Epithelial cell of proximal tubule (primary cell): ENCODE measurements around the gene IGFBP2. TPM values are rescaled to one million over a fixed set of nuclear protein-coding genes. Genes with fewer than 3 reads are reported as not detected.
A peak's percentile ranks its signal among the peaks of the same experiment; 100 is the strongest.

Experiments used
- DNase-seq: peaks from one replicate; pipeline ENCODE4 v3.0.0-alpha.2; 2011; ENCODE audit warnings: low read depth
- H3K4me3 ChIP-seq: 2 replicates; pipeline ENCODE4 v1.5.1; 2011; ENCODE audit warnings: low read depth, mild to moderate bottlenecking, low read length
- total RNA-seq: library from RNA; depleted of rRNA; stranded (reverse); fragments of >200 nt; gene quantifications from 2 replicates; pipeline ENCODE4 v1.2.3, GENCODE V29; 2015
- TF ChIP-seq, protein P1 (sequence below): conservative IDR thresholded peaks from 2 replicates; pipeline ENCODE4 v1.5.1; 2012; ENCODE audit warnings: low read depth, mild to moderate bottlenecking, low read length

Gene IGFBP2
- 409 and 423 TPM in 2 replicates for total RNA-seq

DNA sequence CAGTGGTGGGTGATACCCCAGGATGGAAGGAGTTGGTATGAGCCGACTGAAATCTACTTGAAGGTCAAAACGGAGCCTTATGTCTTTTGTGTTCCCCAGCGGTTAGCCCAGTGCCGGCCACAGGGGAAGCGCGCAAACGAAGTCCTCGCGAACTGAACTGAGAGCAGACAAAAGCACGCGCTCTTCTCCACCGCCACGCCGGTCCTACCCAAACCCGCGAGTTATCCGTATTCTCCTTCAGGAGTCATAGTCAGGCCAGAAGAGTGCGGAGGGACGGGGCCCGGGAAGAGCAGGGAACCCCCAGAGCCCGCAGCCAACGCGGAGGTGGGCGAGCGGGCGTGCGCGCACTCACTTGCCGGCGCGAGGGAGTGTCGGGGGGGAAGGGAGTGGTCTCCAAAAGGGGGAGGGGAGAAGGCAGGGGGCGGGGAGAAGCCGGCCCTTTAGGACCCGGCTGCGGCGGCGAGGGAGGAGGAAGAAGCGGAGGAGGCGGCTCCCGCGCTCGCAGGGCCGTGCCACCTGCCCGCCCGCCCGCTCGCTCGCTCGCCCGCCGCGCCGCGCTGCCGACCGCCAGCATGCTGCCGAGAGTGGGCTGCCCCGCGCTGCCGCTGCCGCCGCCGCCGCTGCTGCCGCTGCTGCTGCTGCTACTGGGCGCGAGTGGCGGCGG, at the start of gene IGFBP2:
TSS of gene IGFBP2 (plus strand) at position 469 of the 664 bp plus-strand sequence. CDS start at position 573, 104 bp downstream.
- DNase-seq = no peak
- H3K4me3 ChIP-seq = peak within 1 kb of the TSS; percentile 45
- TF ChIP-seq, protein P1, sequence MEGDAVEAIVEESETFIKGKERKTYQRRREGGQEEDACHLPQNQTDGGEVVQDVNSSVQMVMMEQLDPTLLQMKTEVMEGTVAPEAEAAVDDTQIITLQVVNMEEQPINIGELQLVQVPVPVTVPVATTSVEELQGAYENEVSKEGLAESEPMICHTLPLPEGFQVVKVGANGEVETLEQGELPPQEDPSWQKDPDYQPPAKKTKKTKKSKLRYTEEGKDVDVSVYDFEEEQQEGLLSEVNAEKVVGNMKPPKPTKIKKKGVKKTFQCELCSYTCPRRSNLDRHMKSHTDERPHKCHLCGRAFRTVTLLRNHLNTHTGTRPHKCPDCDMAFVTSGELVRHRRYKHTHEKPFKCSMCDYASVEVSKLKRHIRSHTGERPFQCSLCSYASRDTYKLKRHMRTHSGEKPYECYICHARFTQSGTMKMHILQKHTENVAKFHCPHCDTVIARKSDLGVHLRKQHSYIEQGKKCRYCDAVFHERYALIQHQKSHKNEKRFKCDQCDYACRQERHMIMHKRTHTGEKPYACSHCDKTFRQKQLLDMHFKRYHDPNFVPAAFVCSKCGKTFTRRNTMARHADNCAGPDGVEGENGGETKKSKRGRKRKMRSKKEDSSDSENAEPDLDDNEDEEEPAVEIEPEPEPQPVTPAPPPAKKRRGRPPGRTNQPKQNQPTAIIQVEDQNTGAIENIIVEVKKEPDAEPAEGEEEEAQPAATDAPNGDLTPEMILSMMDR = no peak

GRCh38 chr2:216583606-216584005, 49.6 kb upstream of the IGFBP2 start:
- TF ChIP-seq, protein P1 = no peak
- no peak overlapping the region for H3K4me3 ChIP-seq
- no peak for DNase-seq

DNA sequence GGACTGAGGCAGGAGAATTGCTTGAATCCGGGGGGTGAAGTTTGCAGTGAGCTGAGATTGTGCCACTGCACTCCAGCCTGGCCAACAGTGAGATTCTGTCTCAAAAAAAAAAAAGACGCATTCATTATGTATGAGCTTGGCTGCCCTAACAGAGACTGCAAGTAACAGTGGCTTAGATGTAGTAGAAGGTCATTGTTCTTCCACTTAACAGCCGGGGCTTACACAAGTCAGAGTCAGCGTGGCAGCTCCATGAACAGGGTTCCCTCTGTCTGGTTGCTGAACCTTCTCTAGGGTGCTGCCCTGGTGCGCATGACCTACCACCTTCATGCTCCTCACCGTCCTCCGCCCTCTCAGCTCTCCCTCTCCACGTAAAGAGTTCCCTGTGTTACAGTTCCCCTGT, 49.1 kb upstream of the IGFBP2 start:
- DNase-seq = no peak
- no peak overlapping the region for H3K4me3 ChIP-seq
- TF ChIP-seq, protein P1 = no peak

DNA sequence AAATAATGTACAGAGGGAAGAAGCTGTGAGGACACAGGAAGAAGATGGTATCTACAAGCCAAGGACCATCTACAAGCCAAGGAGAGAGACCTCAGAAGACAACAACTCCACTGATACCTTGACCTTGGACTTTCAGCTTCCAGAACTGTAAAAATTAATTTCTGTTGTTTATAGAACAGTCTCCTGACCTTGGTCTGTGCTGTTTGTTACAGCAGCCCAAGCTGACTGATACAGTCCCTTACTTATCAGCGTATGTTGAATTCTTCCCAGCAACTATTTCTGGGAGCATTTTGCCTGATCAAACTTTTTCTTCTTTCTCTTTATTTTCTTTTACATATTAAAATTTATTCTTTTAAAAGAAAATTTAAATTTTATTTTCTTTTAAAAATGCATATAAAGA, 47.8 kb upstream of the IGFBP2 start:
- TF ChIP-seq, protein P1 = no peak
- H3K4me3 ChIP-seq = no peak overlapping the region
- no peak for DNase-seq

DNA sequence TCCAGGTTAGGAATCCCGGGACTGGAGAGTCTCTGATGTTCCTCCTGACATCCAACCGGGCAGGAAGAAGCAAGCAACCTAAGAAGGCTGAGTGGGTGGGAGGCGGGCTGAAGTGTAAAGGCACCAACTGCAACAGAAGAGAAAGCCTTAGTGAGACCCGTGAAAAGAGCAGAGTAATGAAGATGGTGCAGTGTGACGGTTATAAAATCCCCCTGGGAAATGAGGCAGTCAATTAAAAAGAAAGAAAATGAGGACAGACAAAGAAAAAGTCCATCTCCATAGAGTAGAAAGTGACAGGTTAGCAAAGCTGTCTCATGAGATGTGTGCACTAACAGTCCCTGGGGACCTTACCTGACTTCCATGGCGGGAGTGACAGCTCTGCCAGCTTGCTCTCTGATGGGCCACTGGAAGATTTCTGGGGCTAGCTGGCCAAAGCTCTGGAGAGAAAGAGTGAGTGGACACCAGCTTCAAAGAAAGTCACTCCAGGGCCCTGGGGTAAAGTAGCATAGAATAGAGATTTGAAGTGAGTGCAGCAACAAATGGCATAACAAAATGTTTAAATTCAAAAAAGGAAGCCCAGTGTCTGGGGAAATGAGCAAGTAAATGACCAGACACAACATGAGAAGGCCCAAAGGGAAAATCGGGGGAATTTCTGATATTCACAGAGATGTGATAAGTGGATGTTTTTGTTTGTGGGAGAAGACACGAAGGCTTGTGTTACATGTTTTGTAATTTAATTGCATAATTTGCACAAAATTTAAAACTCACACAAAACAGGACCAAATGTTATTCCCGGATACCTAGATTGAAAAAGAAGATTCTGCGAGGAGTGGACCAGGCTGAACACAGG, 44.1 kb upstream of the IGFBP2 start:
- TF ChIP-seq, protein P1 = no peak
- DNase-seq = no peak
- no peak overlapping the region for H3K4me3 ChIP-seq

DNA sequence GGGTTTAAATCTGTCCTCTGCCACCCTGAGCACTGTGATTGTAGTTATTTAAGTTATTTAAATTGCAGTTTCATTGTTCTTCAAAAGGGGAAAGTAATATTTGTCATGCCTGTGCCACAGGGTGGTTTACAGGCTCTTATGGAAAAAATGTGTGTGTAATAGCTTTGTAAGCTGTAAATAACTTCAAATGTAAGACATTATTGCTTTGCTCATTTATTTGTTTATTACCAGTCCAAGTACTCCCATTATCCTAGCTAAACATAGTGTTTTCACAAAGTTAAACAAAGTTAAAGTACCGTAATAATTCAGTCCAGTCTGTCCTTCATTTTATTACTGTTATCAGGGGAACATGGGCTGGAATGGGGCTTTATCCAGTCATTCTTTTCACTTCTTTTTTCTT, 43.4 kb upstream of the IGFBP2 start:
- DNase-seq = no peak
- no peak overlapping the region for H3K4me3 ChIP-seq
- TF ChIP-seq, protein P1 = no peak
